SH-SY5Y (cell line): Measurements from ENCODE around the gene CCDC192.

ENCODE experiments used
- GATA2 ChIP-seq: IDR thresholded peaks from 2 replicates; pipeline ENCODE4 v1.6.1; 2011; ENCODE audit warnings: mild to moderate bottlenecking, low read depth, low read length
- GATA3 ChIP-seq: IDR thresholded peaks from 2 replicates; pipeline ENCODE4 v1.6.1; 2011; ENCODE audit warnings: low read depth, mild to moderate bottlenecking, low read length, moderate library complexity

GRCh38 chr5:127887282-127887681 lies 184.1 kb downstream of the CCDC192 start:
- no peak for TF ChIP-seq GATA2
- no peak for TF ChIP-seq GATA3
